GM18507 (cell line): ENCODE results near the gene MBNL2.

Experiments used
- DNase-seq: peaks from one replicate; pipeline ENCODE4 v3.0.0; 2011; ENCODE audit warnings: low read depth; ENCODE audit not compliant: insufficient read length; ENCODE audit errors: extremely low spot score
- FAIRE-seq: peaks from 2 replicates; lab custom pipeline; 2011; peaks lifted over from hg19 to GRCh38; lab: Jason Lieb, UNC

Gene MBNL2

GRCh38 chr13:97423300-97424045, 201.3 kb downstream of the MBNL2 start:
- no peak for DNase-seq
- no peak for FAIRE-seq

DNA sequence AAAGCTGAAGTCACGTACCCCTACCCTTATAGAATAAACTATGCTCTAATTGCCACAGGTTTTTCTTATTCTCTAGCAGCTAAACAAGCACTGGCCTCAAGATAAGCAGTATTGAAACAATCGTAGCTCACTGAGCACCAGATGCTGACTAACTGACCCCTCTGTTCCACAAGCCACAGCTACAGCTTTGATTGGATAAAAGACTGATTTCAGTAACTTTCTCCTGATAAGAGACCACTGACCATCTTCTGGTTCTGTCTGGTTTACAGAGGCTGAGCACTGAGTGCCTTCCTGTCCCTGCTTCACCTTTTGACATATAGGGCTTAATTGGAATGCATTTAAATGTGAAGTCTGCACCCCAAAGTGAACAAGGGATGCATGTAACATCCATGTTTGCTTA, 203.5 kb downstream of the MBNL2 start:
- DNase-seq: no peak
- no peak for FAIRE-seq

DNA sequence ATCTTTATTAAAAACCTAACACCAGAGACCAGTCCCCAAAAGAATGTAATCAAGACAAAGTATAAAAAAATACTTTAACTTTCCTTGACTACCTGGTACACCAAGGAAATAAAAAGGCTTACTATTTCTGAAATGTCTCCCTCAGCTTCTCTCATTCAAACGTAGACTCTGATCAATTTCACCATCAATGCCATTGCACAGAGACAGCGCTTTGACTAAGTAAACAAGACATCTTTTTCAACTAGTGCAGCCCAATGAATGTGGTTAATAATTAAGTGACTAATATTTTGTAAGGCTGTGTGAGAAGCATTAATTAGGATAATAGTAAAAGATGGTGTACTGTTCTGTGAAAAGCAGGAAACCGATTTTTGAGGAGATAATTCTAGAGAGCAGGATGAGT, 204.6 kb downstream of the MBNL2 start:
- DNase-seq: no peak
- FAIRE-seq: no peak

DNA sequence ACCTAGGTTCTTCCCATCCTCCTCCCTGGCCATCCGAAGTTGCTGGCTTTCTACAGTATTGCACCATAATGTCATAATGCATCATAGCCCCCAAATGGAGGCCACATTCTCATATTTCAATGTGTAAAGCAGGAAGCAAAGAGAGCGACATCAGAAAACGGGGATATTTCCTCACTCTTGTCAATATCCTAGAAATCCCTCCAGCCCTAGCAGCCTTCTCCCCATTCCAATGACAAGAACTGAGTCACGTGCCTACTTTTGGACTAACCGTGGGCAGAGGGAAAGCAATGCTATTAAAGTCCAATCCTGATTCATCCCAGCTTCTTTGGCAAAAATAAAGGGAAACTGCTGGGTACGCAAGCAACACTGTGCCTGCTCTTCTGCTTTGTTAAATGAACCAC, 207.5 kb downstream of the MBNL2 start:
- FAIRE-seq (no peak), DNase-seq (no peak)

GRCh38 chr13:97430296-97430695, 208.2 kb downstream of the MBNL2 start:
- DNase-seq: no peak
- no peak for FAIRE-seq

- no peak for DNase-seq
- FAIRE-seq: no peak
Observed at GRCh38 chr13:97431171-97431764, 209.1 kb downstream of the MBNL2 start.

- DNase-seq: no peak
- peak; percentile 15 for FAIRE-seq
Observed at GRCh38 chr13:97432232-97432916, 210.2 kb downstream of the MBNL2 start.

- DNase-seq: peak; percentile 76
- peak; percentile 100 for FAIRE-seq
Observed at GRCh38 chr13:97432917-97433726, 211.0 kb downstream of the MBNL2 start.

DNA sequence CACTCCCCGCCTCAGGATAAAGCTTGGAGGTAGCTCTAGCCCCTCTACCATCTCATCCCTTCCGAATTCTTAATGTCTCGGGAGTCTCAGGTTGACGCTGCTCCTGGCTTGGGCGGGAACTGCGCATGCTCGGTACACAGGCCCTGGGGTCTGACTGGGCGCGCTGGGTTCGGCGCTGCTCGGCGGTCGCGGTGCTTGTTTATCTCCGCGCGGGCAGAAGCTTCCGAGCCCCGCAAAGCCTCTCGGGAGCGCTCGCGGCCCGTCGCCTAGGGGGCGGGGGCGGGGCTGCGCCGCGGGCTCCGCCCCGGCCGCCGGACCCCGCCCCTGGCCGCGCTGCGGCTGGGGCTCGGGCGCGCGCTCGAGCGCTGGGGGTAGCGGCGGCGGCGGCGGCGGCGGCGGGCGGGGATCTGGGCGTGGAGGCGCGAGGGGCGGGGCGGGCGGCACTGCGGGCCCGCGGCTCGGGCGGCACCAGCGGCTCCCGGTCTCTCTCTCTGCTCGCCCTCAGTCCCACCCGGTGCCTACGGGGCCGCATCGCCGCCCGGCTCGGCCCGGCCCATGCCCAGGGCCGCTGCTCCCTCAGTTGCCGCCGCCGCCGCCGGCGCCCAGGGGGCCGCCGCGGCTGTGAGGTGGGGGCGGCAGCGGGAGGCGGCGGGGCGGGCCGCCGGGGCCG, 211.7 kb downstream of the MBNL2 start, which contains the start of gene RAP2A:
RAP2A (plus strand) TSS at position 443 of the 670 bp plus-strand sequence. CDS start 302 bp downstream, outside the sequence.
- FAIRE-seq: no peak
- peak; percentile 39 for DNase-seq

DNA sequence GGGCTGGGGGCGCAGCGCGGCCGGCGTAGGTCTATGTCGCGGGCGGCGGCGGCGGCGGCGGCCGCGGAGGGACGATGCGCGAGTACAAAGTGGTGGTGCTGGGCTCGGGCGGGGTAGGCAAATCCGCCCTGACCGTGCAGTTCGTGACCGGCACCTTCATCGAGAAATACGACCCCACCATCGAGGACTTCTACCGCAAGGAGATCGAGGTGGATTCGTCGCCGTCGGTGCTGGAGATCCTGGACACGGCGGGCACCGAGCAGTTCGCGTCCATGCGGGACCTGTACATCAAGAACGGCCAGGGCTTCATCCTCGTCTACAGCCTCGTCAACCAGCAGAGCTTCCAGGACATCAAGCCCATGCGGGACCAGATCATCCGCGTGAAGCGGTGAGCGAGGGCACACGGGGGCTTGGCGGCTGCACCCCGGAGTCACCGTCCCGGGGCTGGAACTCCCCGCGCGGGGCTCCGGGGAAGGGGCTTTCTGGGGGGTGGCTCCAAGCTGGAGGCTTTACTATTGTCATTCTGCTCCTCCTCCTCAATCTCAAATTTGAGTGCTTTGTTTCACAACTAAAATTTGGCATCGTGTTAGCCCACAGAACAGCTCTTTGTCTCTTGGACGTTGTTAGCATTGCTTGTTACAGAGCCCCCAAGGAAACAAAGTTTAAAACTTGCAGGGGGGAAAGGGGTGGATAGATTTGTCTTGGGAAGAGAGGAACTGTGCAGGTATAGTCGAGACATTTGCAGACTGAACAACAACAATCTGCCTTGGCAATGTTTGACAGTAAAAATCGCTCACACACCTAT, 212.5 kb downstream of the MBNL2 start:
- FAIRE-seq (peak; percentile 59), DNase-seq (no peak)

- FAIRE-seq (no peak), DNase-seq (no peak)
Observed at GRCh38 chr13:97435323-97435722, 213.2 kb downstream of the MBNL2 start.

DNA sequence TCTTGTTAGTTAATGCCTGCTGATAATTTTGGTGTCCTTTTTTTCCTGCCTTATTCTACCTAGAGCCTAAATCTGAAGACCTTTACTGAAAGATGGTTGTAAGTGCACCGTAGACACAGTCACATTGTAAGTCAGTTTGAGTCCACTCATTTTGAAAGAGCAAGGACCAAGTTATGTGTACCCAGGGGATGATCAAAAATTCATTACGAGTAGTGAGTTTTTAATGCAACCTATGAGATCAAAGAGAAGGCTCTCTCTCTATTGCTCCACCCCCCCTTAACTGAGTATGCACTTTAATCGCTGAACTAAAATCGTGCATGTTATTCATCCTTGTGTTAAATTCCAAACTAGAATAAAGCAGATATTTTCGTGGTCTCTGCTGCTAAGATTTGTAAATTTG, 213.7 kb downstream of the MBNL2 start:
- no peak for DNase-seq

GRCh38 chr13:97436845-97437244, 214.7 kb downstream of the MBNL2 start:
- FAIRE-seq (no peak), DNase-seq (no peak)

More for the DNA sequence above, 213.7 kb downstream of the MBNL2 start:
- peak; percentile 73 for FAIRE-seq

DNA sequence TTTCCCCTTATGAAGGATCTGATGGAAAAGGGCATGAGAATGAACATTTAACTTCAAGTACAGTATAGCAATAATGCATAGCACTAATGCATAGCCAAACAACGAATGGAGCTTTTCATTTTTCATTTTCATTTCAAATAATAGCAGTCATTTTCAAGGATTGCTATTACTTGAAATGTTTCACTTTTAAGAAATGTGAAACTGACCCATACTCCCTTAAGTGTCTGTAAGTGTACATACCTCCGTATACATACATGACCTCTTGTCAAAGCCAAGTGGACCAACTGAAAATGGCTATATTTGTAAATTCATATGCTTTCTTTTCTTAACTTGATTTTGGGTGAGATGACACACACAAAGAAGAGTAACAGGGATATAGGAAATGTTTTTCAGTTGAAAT, 215.6 kb downstream of the MBNL2 start:
- DNase-seq: no peak
- FAIRE-seq: peak; percentile 72

- DNase-seq: no peak
- no peak for FAIRE-seq
Observed at GRCh38 chr13:97438856-97439595, 216.9 kb downstream of the MBNL2 start.

GRCh38 chr13:97440598-97441170, 218.6 kb downstream of the MBNL2 start:
- DNase-seq: no peak
- FAIRE-seq: no peak

DNA sequence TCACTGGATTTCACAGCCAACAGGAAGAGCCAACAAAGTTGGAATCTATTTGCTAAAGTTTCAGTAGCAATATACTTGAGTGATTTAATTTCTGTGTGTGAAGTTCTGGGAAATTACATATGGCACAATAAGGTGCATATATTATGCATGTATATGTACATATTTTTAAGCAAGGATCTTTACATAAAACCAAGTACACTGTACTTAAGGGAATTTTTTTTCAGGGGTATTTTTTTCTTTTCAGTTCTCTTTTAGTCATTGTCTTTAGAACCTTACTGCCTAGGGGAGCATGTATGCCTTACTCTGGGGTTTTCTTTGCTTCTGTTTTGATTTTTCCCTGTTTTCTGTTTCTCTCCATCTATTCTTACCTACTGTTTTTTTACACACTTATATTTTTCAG, 219.2 kb downstream of the MBNL2 start:
- FAIRE-seq: peak; percentile 9
- DNase-seq: no peak
